SH-SY5Y (cell line): ENCODE measurements around the gene OPCML.
A peak's percentile ranks its signal among the peaks of the same experiment; 100 is the strongest.

ENCODE experiments used
- GATA2 ChIP-seq: IDR thresholded peaks from 2 replicates; pipeline ENCODE4 v1.6.1; 2011; ENCODE audit warnings: mild to moderate bottlenecking, low read depth, low read length
- GATA3 ChIP-seq: IDR thresholded peaks from 2 replicates; pipeline ENCODE4 v1.6.1; 2011; ENCODE audit warnings: low read depth, mild to moderate bottlenecking, low read length, moderate library complexity

The OPCML gene

DNA sequence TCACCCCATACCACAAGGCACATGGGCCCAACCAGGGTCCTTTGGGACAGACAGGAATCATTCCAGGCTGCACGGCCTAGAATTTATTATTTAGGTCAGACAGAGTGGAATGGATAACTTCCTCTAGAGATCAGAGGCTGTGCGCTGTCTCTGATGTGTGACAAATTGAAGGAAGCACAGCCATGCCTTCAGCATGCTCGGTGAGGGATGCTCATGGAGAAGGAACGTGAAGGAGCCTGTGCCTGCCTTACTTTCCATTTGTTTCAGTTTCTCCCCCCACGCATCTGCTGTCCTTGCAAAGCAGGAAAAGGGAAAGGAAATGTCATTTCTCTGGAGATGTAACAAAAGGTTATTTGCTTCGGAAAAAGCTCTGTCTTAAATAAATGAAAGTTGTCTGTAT lies 644.1 kb downstream of the OPCML start:
- TF ChIP-seq GATA3 (no peak), GATA2 (no peak)

DNA sequence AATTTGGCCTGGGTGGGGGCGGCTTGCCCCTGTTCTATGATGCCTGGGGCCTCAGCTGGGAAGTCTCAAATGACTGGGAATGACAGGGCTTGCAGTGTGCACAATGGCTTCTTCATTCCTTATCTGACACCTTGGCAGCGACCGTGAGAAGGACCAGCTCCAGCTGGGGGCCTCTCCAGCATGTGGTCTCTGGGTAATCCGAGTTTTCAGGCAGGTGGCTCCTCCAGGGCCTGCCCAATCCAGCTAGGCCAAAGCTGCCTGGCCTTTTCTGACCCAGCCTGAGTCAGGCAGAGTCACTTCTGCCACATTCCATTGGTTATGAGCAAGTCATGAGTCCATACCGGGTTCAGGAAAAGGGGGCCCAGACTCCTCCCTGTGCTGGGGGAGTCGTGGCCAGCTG lies 646.0 kb downstream of the OPCML start:
- TF ChIP-seq GATA3 (no peak), GATA2 (no peak)

DNA sequence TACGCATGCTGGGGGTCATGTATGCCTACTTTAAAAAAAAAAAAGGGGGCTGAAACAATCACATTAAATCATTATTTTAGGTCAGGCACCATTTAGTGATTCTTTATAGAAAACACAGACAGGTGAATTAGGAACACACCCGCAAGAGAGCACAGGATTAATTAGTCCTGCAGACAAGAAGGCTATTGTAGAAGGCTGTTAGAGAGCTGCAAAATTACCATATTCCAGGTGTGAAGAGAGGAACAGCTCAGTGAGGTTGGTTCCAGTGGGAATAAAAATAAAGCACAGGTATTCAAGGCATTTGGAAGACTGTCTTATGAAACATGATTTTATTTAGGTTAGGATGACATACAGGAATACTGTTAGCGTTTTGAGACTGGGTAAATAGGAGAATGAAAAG lies 649.1 kb downstream of the OPCML start:
- TF ChIP-seq GATA3: no peak
- no peak for TF ChIP-seq GATA2

- no peak for TF ChIP-seq GATA2
Observed at GRCh38 chr11:132881622-132882021, 650.7 kb downstream of the OPCML start.

GRCh38 chr11:132878111-132878510 lies 654.2 kb downstream of the OPCML start:
- TF ChIP-seq GATA2 (no peak), GATA3 (no peak)

DNA sequence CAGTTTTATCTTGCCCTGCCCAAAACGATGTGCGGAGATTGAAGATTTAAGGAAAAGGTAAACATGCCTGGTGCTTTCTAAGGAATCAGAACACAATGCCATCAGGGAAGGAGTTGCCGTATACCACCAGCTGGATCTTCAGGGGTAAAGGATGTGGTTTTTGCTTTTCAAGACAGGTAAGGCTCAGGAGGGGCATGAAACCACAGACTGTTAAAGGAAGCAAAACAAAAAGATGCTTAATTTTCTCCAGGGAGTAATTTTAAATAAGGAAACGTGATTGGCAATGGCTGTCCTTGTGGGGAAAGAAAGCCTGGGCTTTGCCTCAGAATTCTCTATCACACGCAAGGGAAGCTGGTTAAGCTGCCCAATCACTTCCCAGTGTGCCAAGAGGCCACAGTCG lies 655.6 kb downstream of the OPCML start:
- TF ChIP-seq GATA2 (no peak), GATA3 (no peak)

- TF ChIP-seq GATA2 (no peak), GATA3 (no peak)
Observed at GRCh38 chr11:132876239-132876638, 656.1 kb downstream of the OPCML start.

DNA sequence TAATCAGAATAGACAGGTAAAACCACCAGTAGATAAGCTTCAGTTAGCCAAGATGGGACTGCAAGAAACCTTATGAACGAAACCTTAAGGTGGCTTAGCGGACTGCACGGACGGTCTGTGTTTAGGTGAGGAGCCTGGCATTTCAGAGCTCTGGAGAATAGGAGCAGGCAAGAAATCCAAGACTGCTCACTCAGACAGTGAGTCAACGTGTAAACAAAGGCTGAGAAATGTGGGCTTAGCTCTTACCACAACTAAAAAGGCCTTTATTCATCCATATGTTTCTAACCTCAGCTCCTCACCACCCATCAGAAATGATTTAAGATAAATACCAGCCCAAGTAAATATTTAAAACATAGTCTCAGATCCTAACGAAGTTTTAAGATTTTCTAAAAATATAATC lies 657.7 kb downstream of the OPCML start:
- TF ChIP-seq GATA3: no peak

- TF ChIP-seq GATA3: no peak
- TF ChIP-seq GATA2: no peak
Observed at GRCh38 chr11:132873841-132874240, 658.5 kb downstream of the OPCML start.

DNA sequence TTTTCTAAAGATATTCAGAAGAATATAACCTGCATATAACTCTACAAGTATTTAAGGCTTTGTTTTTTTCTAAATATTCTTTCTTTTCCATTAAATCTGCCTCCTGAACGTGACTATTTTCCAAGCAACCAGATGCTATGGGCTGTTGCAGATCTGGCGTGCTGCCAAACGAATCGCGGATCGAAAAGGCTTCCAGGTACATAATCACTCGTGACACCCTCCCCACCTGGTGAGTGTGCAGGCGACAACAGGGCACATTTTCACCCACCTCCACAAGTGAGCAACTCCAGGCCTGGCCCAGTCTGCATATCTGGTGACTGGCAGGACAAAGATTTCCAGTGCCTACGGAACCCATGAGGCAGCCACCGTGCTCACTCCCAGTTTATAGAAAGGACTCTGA lies 660.1 kb downstream of the OPCML start:
- TF ChIP-seq GATA2: no peak
- no peak for TF ChIP-seq GATA3

- TF ChIP-seq GATA3 (no peak), GATA2 (no peak)
Observed at GRCh38 chr11:132866783-132867545, 665.3 kb downstream of the OPCML start.

GRCh38 chr11:132865623-132866022 lies 666.7 kb downstream of the OPCML start:
- TF ChIP-seq GATA2 (no peak), GATA3 (no peak)

DNA sequence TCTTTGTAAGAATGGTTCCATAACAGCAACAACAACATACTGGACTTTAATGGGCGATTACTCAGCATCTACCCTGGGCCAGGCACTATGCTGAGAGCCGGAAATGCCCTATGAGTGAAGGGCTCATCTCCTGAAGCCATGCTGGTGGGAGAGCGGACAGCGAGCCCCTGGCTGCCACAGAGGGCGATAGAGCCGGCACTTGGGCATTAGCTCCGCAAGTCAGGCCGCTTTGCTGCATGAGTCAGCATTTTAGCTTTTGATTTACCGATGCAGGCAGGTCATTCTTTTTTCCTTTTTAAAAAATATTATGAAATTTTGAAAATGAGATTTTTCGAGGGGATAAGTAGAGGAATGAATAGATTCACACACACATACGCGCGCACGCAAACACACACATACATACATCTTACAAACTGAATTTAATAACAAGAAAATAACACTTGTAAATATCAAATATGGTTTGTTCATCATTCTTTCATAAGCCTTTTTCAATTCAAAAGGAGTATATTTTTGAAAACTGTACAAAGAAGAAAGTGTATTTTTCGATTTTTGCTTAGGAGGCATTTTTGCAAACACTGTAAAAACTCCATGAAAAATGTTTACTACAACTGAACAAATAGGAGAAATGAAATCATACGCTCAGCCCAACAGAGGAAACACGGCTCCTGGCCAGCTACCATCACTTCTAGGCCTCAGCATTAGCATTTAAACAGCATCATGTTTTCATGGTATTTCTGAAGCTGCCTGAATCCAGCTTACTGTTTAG lies 667.3 kb downstream of the OPCML start:
- TF ChIP-seq GATA3 (no peak), GATA2 (no peak)

- TF ChIP-seq GATA3: no peak
- no peak for TF ChIP-seq GATA2
Observed at GRCh38 chr11:132862933-132863332, 669.4 kb downstream of the OPCML start.

DNA sequence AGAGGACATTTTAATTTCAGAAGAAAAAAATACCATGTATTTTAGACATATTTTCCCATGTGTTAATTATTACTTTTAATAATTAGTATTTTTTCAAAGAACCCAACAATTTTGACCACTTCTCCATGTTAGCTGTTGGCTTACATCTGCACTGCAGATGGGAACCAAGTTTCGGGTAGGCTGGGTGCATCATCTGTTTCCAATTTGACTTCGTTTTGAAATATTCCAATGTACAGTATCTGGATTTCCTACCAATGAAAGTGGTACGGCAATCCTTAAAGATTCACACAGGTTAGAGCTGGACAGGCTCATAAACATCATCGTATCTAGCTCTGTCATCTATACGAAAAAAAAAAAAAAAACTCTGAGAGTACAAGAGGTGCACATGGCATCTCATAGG lies 670.2 kb downstream of the OPCML start:
- TF ChIP-seq GATA2 (peak; percentile 41; the same call in 1 of the 2 replicates), GATA3 (no peak)

DNA sequence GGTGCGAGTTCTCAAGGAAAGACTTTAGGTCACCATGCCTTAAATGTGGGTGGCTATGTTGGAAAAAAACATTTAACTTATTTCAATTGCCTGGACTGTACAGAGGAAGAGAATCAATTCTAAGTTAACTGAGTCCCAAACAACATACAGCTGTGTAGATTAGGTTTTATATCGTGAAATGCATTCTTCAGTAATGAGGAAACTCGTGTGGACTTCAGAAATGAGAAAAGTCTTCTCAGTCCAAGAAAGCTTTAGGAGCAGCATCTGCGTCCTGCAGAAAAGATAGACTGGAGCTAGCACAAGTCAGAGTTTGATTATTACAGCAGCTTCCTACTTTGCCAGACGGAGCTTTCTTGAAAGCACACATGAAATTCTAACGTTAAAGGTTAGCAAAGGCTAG lies 673.0 kb downstream of the OPCML start:
- no peak for TF ChIP-seq GATA2
- no peak for TF ChIP-seq GATA3
